OCI-LY7 (cell line): Measurements from ENCODE around the gene GLRA1.

ENCODE experiments used
- CTCF ChIP-seq: fragments of 200-600 bp; sonication (generic); conservative IDR thresholded peaks from 2 replicates; pipeline ENCODE4 v1.5.1; 2014; ENCODE audit warnings: mild to moderate bottlenecking, antibody characterized with exemption, low read length, moderate library complexity, mixed read lengths
- EZH2phosphoT487 ChIP-seq: fragments of 200-600 bp; sonication (generic); IDR thresholded peaks from 2 replicates; pipeline ENCODE4 v1.6.1; 2018; ENCODE audit warnings: low read depth, borderline replicate concordance, mild to moderate bottlenecking, mixed run types, antibody characterized with exemption, low read length, moderate library complexity, mixed read lengths

DNA sequence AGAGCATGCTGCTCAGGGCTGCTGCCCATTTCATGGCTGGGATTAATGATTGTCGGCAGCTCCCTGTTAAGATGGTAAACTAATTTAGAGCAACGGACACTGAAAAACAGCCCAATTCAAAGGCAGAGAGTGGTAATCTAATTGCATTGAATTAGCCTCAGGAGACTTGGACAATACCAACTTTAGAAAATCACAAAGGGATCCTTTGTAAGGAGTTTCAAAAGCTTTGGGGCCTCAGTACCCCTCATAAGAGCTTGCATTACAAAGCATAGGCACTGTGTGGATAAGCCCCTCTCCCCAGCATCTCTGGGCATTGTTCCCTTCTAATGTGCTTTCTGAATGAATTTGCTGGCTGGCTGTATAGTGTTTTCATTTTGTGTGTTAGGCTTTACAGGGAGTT lies 6.7 kb downstream of the GLRA1 start:
- TF ChIP-seq CTCF (no peak), EZH2phosphoT487 (no peak)
